Activated CD4-positive, alpha-beta T cell treated with anti-CD3 and anti-CD28 coated beads, Interleukin-2, amount 50 U/mL, for 48 hours (primary cell): Measurements from ENCODE around the gene COX20.

Experiments used
- DNase-seq, 2 experiments: peaks; one replicate each; pipeline ENCODE4 v3.0.0-alpha.2; 2020

COX20 gene

GRCh38 chr1:244881552-244882280, 46.3 kb downstream of the COX20 start:
- DNase-seq, result no peak

- DNase-seq, result no peak
These were observed 51.8 kb downstream of the COX20 start for GRCh38 chr1:244887281-244887680.

GRCh38 chr1:244893836-244894235, 58.4 kb downstream of the COX20 start:
- no peak for DNase-seq
